ENCODE results near the gene BICC1. TPM values are rescaled to one million over a fixed set of nuclear protein-coding genes. Genes with fewer than 3 reads are reported as not detected.

The BICC1 gene
- polyA plus RNA-seq, 1 experiment: 25.6 TPM

DNA sequence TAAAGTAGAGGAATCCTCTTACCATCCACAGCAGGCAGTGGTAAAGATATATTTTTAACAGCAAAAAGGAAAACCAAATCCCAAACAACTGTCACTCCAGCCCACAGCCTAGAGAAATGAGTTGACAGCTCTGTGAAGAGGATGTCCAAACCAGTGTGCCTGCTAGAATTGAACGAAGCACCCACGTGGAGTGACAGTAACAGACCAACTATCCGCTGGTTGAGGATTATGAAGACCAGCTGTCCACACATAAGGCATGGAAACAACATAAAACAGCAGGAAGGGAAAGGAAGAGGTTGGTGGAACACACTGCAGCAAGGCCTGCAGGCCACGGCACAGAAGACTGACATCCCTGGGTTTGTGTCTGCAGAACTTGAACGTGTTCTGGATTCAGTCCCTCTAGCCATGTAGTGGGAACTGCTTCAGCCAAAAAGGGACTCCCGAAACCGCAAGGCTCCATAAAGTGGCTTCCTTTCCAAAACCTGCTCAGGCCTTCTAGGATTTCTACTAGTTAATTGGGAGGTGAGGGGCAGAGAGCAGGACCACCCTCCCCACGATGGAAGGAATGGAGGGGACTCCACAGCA lies 324.4 kb downstream of the BICC1 start:
- TF ChIP-seq, protein P1, sequence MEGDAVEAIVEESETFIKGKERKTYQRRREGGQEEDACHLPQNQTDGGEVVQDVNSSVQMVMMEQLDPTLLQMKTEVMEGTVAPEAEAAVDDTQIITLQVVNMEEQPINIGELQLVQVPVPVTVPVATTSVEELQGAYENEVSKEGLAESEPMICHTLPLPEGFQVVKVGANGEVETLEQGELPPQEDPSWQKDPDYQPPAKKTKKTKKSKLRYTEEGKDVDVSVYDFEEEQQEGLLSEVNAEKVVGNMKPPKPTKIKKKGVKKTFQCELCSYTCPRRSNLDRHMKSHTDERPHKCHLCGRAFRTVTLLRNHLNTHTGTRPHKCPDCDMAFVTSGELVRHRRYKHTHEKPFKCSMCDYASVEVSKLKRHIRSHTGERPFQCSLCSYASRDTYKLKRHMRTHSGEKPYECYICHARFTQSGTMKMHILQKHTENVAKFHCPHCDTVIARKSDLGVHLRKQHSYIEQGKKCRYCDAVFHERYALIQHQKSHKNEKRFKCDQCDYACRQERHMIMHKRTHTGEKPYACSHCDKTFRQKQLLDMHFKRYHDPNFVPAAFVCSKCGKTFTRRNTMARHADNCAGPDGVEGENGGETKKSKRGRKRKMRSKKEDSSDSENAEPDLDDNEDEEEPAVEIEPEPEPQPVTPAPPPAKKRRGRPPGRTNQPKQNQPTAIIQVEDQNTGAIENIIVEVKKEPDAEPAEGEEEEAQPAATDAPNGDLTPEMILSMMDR (IDR thresholded peaks at IDR 0.05; ENCODE audit: low read depth, low read length): no peak
- no peak for DNase-seq (ENCODE audit: low read depth, low spot score)
- ChIA-PET POLR2A (no interaction called here), CTCF (no interaction called here)
- peaks cover 5% of the 10 kb centered on the region for H3K27me3 ChIP-seq (ENCODE audit: control insufficient read depth, insufficient read depth, low read length)
- no peaks in the 10 kb centered on the region for H3K9me3 ChIP-seq (ENCODE audit: control insufficient read depth, insufficient read depth, low read length)
- no peak overlapping the region for H3K4me3 ChIP-seq (ENCODE audit: low read depth, low read length)
- no peak overlapping the region for H3K27ac ChIP-seq (ENCODE audit: low read depth, low read length)

DNA sequence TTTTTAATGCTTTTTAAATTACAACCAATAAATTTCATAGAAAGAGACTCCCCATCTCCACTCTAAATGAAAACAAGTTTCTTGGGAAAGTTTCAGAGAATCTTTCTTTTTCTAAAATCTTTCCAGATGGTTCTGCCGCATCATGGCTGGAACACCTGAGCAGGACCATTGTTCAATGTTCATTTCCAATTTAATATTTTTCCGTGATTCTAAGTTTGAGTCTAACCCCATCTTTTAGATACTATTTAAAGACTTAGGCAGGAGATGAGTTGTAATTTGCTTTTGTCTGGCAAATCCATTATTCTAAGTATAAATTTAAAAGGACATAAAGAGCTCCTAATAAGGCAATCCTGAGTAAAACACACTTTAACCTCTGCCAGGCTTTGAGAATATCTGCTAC lies 325.2 kb downstream of the BICC1 start:
- ChIA-PET CTCF (no interaction called here), POLR2A (no interaction called here)
- H3K4me3 ChIP-seq (ENCODE audit: low read depth, low read length): no peak overlapping the region
- TF ChIP-seq, protein P1 (IDR thresholded peaks at IDR 0.05; ENCODE audit: low read depth, low read length): no peak
- no peaks in the 10 kb centered on the region for H3K9me3 ChIP-seq (ENCODE audit: control insufficient read depth, insufficient read depth, low read length)
- no peak overlapping the region for H3K27ac ChIP-seq (ENCODE audit: low read depth, low read length)
- DNase-seq (ENCODE audit: low read depth, low spot score): no peak
- H3K27me3 ChIP-seq (ENCODE audit: control insufficient read depth, insufficient read depth, low read length): peaks cover 5% of the 10 kb centered on the region

DNA sequence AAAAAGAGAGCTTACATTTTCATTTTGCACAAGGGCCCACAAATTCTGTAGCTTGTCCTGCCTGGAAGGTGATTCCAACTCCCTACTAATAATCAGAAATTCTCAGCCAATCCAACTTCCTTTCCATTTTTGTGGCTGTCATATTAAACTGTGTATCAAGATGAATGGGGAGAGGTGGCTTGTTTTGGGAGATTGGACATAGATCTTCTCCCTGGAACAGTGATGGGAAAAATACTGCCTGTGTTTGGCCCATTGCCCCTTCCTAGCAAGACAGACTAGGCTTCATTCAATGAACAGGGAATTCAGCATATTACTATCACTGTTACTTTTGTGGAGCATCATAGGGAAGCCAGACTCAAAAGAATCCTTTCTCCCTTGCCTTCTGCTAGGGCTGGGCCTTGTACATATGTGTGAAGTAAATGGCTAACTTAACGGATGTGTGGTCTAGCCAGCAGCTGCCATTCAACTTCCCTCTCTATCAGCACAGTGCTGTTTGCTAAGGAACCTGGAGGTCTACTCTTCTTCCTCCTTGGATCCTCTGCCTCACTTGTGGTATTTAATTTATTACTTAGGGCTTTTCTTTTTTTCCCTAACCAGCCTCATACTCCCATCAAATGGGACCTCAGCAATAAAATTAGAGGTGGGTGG lies 326.0 kb downstream of the BICC1 start:
- TF ChIP-seq, protein P1 (IDR thresholded peaks at IDR 0.05; ENCODE audit: low read depth, low read length): no peak
- CTCF ChIA-PET: no interaction called here
- DNase-seq (ENCODE audit: low read depth, low spot score): no peak
- Histone ChIP-seq H3K27me3 (ENCODE audit: control insufficient read depth, insufficient read depth, low read length) (peaks cover 5% of the 10 kb centered on the region), H3K27ac (ENCODE audit: low read depth, low read length) (no peak overlapping the region), H3K9me3 (ENCODE audit: control insufficient read depth, insufficient read depth, low read length) (no peaks in the 10 kb centered on the region), H3K4me3 (ENCODE audit: low read depth, low read length) (no peak overlapping the region)
- POLR2A ChIA-PET: no interaction called here

GRCh38 chr10:58839771-58840170 lies 327.1 kb downstream of the BICC1 start:
- no peak for DNase-seq (ENCODE audit: low read depth, low spot score)
- ChIA-PET POLR2A (no interaction called here), CTCF (no interaction called here)
- Histone ChIP-seq H3K27me3 (ENCODE audit: control insufficient read depth, insufficient read depth, low read length) (peaks cover 5% of the 10 kb centered on the region), H3K27ac (ENCODE audit: low read depth, low read length) (no peak overlapping the region), H3K9me3 (ENCODE audit: control insufficient read depth, insufficient read depth, low read length) (no peaks in the 10 kb centered on the region), H3K4me3 (ENCODE audit: low read depth, low read length) (no peak overlapping the region)
- TF ChIP-seq, protein P1 (IDR thresholded peaks at IDR 0.05; ENCODE audit: low read depth, low read length): no peak

GRCh38 chr10:58840840-58841435 lies 328.3 kb downstream of the BICC1 start:
- TF ChIP-seq, protein P1 (IDR thresholded peaks at IDR 0.05; ENCODE audit: low read depth, low read length): no peak
- Histone ChIP-seq H3K4me3 (ENCODE audit: low read depth, low read length) (no peak overlapping the region), H3K27ac (ENCODE audit: low read depth, low read length) (no peak overlapping the region), H3K27me3 (ENCODE audit: control insufficient read depth, insufficient read depth, low read length) (peaks cover 5% of the 10 kb centered on the region), H3K9me3 (ENCODE audit: control insufficient read depth, insufficient read depth, low read length) (no peaks in the 10 kb centered on the region)
- ChIA-PET POLR2A (no interaction called here), CTCF (no interaction called here)
- DNase-seq (ENCODE audit: low read depth, low spot score): no peak
